H1 (cell line): ENCODE data around the gene SNHG17. TPM values are rescaled to one million over a fixed set of nuclear protein-coding genes. Genes with fewer than 3 reads are reported as not detected.

Source experiments
- CEBPB ChIP-seq: IDR thresholded peaks from 2 replicates; pipeline ENCODE4 v1.6.1; 2012; ENCODE audit warnings: low read depth, low read length
- EGR1 ChIP-seq: IDR thresholded peaks from 2 replicates; pipeline ENCODE4 v1.6.1; 2011; ENCODE audit warnings: low read depth, low read length, borderline replicate concordance
- JUND ChIP-seq: IDR thresholded peaks from 2 replicates; pipeline ENCODE4 v1.6.1; 2011; ENCODE audit warnings: mild to moderate bottlenecking, improper control_type of control experiment, low read length
- POLR2A ChIP-seq, 2 experiments: IDR thresholded peaks; 1 replicate in 1 of 2; 2 replicates in 1 of 2; pipeline ENCODE4 v1.6.1; 2011; ENCODE audit warnings: low read depth in 2 of 2, low read length in 2 of 2, mild to moderate bottlenecking in 2 of 2; ENCODE audit errors: control extremely low read depth in 1 of 2
- RFX5 ChIP-seq: IDR thresholded peaks from 2 replicates; pipeline ENCODE4 v1.6.1; 2011; ENCODE audit warnings: low read depth, low read length, improper control_type of control experiment, borderline replicate concordance
- RXRA ChIP-seq: IDR thresholded peaks from 2 replicates; pipeline ENCODE4 v1.6.1; 2011; ENCODE audit warnings: low read depth, mild to moderate bottlenecking, low read length, moderate library complexity; ENCODE audit not compliant: insufficient read depth
- TCF12 ChIP-seq: IDR thresholded peaks from 2 replicates; pipeline ENCODE4 v1.6.1; 2011; ENCODE audit warnings: low read depth, mild to moderate bottlenecking, low read length
- polyA plus RNA-seq, 7 experiments: library from polyadenylated mRNA; depleted of rRNA in 3 of 7; stranded (reverse) in 5 of 7; unstranded in 2 of 7; fragments of >200 nt in 5 of 7; fragments of 200-250 nt in 2 of 7; gene quantifications; 1 replicate in 5 of 7; 2 replicates in 1 of 7; 4 replicates in 1 of 7; pipeline versions ENCODE4 v1.2.1 to v1.2.3, GENCODE V29; 2011 to 2013; ENCODE audit warnings: missing spikeins in 2 of 7, mixed read lengths in 2 of 7
- total RNA-seq: library from RNA; stranded (reverse); fragmentation: NEBNext Ultra II Directional; extraction: Animal tissue kit (Norgen Biotek cat#: 25700); gene quantifications from 2 replicates; pipeline ENCODE4 v1.2.1, GENCODE V29; 2021
- TF ChIP-seq, protein P1 (sequence below): fragments of 300-600 bp; sonication (generic); IDR thresholded peaks from 2 replicates; pipeline ENCODE4 v1.7.1; 2012; ENCODE audit warnings: low read length, moderate library complexity, mild to moderate bottlenecking, inconsistent platforms; ENCODE audit not compliant: insufficient replicate concordance
- TF ChIP-seq, protein P2 (sequence below): IDR thresholded peaks from 2 replicates; pipeline ENCODE4 v1.6.1; 2011; ENCODE audit warnings: low read depth, mild to moderate bottlenecking, low read length; ENCODE audit not compliant: insufficient read depth

Gene SNHG17
- total and polyA plus RNA-seq, 2 of the 8 experiments (the other 6 are each of a cell fraction or from before 2014, with no cell fraction given) = 59.4 to 59.8 TPM

DNA sequence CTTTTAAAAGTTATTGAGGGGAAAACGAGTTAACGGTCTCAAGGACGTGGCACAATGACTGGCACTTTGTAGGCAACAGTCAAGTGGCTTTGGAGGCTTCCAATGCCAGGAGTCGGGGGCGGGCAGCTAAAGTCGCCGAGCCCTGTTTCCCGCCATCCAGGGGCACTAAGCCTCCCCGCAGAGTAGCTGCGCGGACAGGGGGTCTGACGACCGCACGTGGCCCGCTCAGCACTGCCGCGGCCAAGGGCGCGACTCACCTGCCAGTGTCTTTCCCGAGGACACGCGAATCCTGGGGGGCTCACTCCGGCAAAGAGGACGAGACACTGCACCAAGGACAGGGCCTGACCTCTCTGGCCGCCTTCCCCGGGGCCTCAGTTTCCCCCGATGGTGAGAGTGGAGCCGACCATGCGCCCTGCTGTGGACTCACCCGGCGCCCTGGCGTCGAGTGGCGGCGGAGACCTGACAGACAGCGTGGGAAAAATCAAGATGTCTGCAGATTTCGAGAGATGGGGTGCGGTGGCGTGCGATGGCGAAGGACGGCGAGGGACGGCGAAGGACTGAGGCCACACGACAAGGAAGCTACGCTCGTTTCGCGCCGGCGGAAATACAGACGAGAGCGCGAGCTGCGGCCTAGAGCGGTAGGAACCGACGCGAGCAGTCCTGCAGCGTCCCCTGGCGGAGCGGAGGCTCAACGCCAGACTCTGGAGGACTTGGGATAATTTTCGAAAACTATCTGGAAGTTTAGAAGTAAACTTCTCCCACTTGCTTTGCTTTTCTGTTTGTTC is at the start of gene SNHG17 (continued):
- TF ChIP-seq, protein P1, sequence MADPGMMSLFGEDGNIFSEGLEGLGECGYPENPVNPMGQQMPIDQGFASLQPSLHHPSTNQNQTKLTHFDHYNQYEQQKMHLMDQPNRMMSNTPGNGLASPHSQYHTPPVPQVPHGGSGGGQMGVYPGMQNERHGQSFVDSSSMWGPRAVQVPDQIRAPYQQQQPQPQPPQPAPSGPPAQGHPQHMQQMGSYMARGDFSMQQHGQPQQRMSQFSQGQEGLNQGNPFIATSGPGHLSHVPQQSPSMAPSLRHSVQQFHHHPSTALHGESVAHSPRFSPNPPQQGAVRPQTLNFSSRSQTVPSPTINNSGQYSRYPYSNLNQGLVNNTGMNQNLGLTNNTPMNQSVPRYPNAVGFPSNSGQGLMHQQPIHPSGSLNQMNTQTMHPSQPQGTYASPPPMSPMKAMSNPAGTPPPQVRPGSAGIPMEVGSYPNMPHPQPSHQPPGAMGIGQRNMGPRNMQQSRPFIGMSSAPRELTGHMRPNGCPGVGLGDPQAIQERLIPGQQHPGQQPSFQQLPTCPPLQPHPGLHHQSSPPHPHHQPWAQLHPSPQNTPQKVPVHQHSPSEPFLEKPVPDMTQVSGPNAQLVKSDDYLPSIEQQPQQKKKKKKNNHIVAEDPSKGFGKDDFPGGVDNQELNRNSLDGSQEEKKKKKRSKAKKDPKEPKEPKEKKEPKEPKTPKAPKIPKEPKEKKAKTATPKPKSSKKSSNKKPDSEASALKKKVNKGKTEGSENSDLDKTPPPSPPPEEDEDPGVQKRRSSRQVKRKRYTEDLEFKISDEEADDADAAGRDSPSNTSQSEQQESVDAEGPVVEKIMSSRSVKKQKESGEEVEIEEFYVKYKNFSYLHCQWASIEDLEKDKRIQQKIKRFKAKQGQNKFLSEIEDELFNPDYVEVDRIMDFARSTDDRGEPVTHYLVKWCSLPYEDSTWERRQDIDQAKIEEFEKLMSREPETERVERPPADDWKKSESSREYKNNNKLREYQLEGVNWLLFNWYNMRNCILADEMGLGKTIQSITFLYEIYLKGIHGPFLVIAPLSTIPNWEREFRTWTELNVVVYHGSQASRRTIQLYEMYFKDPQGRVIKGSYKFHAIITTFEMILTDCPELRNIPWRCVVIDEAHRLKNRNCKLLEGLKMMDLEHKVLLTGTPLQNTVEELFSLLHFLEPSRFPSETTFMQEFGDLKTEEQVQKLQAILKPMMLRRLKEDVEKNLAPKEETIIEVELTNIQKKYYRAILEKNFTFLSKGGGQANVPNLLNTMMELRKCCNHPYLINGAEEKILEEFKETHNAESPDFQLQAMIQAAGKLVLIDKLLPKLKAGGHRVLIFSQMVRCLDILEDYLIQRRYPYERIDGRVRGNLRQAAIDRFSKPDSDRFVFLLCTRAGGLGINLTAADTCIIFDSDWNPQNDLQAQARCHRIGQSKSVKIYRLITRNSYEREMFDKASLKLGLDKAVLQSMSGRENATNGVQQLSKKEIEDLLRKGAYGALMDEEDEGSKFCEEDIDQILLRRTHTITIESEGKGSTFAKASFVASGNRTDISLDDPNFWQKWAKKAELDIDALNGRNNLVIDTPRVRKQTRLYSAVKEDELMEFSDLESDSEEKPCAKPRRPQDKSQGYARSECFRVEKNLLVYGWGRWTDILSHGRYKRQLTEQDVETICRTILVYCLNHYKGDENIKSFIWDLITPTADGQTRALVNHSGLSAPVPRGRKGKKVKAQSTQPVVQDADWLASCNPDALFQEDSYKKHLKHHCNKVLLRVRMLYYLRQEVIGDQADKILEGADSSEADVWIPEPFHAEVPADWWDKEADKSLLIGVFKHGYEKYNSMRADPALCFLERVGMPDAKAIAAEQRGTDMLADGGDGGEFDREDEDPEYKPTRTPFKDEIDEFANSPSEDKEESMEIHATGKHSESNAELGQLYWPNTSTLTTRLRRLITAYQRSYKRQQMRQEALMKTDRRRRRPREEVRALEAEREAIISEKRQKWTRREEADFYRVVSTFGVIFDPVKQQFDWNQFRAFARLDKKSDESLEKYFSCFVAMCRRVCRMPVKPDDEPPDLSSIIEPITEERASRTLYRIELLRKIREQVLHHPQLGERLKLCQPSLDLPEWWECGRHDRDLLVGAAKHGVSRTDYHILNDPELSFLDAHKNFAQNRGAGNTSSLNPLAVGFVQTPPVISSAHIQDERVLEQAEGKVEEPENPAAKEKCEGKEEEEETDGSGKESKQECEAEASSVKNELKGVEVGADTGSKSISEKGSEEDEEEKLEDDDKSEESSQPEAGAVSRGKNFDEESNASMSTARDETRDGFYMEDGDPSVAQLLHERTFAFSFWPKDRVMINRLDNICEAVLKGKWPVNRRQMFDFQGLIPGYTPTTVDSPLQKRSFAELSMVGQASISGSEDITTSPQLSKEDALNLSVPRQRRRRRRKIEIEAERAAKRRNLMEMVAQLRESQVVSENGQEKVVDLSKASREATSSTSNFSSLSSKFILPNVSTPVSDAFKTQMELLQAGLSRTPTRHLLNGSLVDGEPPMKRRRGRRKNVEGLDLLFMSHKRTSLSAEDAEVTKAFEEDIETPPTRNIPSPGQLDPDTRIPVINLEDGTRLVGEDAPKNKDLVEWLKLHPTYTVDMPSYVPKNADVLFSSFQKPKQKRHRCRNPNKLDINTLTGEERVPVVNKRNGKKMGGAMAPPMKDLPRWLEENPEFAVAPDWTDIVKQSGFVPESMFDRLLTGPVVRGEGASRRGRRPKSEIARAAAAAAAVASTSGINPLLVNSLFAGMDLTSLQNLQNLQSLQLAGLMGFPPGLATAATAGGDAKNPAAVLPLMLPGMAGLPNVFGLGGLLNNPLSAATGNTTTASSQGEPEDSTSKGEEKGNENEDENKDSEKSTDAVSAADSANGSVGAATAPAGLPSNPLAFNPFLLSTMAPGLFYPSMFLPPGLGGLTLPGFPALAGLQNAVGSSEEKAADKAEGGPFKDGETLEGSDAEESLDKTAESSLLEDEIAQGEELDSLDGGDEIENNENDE = no peak
- TF ChIP-seq EGR1 (peak; percentile 99), RXRA (0 out of 2 replicates have a peak, but pooled peaks have one; percentile 10), TCF12 (no peak), POLR2A (IDR thresholded peaks at IDR 0.05; ENCODE audit: control extremely low read depth in 1 of 2, low read depth in 2 of 2, low read length in 2 of 2) (peak; percentile 94 to 98), JUND (peak; percentile 78; the same call in 1 of the 2 replicates), CEBPB (no peak; the same call in 1 of the 2 replicates), RFX5 (no peak)
- TF ChIP-seq, protein P2, sequence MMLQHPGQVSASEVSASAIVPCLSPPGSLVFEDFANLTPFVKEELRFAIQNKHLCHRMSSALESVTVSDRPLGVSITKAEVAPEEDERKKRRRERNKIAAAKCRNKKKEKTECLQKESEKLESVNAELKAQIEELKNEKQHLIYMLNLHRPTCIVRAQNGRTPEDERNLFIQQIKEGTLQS = no peak
